Fibroblast of skin of right quadriceps (primary cell): ENCODE data around the gene ACTN1.
A peak's percentile ranks its signal among the peaks of the same experiment; 100 is the strongest.

Source experiments
- DNase-seq: peaks from one replicate; pipeline ENCODE4 v3.0.0-alpha.2; 2013

The ACTN1 gene

GRCh38 chr14:68948686-68949600 lies 30.2 kb downstream of the ACTN1 start:
- DNase-seq, result no peak

- DNase-seq, result peak; percentile 67
Observed at GRCh38 chr14:68947802-68948201, 31.3 kb downstream of the ACTN1 start.

- no peak for DNase-seq
Observed at GRCh38 chr14:68946489-68946822, 32.6 kb downstream of the ACTN1 start.

- no peak for DNase-seq
Observed at GRCh38 chr14:68945585-68946488, 33.3 kb downstream of the ACTN1 start.

- no peak for DNase-seq
Observed at GRCh38 chr14:68945190-68945584, 33.9 kb downstream of the ACTN1 start.

- DNase-seq, result no peak
Observed at GRCh38 chr14:68944162-68944561, 34.9 kb downstream of the ACTN1 start.

GRCh38 chr14:68943107-68943506 lies 36.0 kb downstream of the ACTN1 start:
- DNase-seq, result no peak

GRCh38 chr14:68942296-68943035 lies 36.6 kb downstream of the ACTN1 start:
- DNase-seq, result no peak

GRCh38 chr14:68941820-68942219 lies 37.3 kb downstream of the ACTN1 start:
- DNase-seq, result peak; percentile 94

GRCh38 chr14:68940614-68941185 lies 38.4 kb downstream of the ACTN1 start:
- no peak for DNase-seq

- peak; percentile 94 for DNase-seq
Observed at GRCh38 chr14:68939893-68940613, 39.0 kb downstream of the ACTN1 start.

GRCh38 chr14:68939181-68939892 lies 39.8 kb downstream of the ACTN1 start:
- no peak for DNase-seq

GRCh38 chr14:68938271-68939150 lies 40.6 kb downstream of the ACTN1 start:
- DNase-seq, result no peak

- no peak for DNase-seq
Observed at GRCh38 chr14:68937471-68938270, 41.4 kb downstream of the ACTN1 start.

GRCh38 chr14:68936980-68937379 lies 42.1 kb downstream of the ACTN1 start:
- no peak for DNase-seq

- DNase-seq, result no peak
Observed at GRCh38 chr14:68936476-68936875, 42.6 kb downstream of the ACTN1 start.

GRCh38 chr14:68935761-68936214 lies 43.3 kb downstream of the ACTN1 start:
- no peak for DNase-seq

GRCh38 chr14:68934066-68934465 lies 45.0 kb downstream of the ACTN1 start:
- DNase-seq, result no peak

GRCh38 chr14:68932686-68933085 lies 46.4 kb downstream of the ACTN1 start:
- DNase-seq, result no peak
